ACC112 (cell line): ENCODE measurements around the gene RXRA.

Source experiments
- H2AFZ ChIP-seq: fragments of 200-600 bp; sonication (generic); one replicate; pipeline ENCODE4 v1.6.0; 2017; ENCODE audit warnings: antibody characterized with exemption, low read length; ENCODE audit not compliant: unreplicated experiment
- H3K27ac ChIP-seq: fragments of 200-600 bp; sonication (generic); 2 replicates; pipeline ENCODE4 v1.5.1; 2014; ENCODE audit warnings: low read depth, mild to moderate bottlenecking, antibody characterized with exemption, low read length, moderate library complexity
- H3K27me3 ChIP-seq: fragments of 200-600 bp; sonication (generic); 2 replicates; pipeline ENCODE4 v1.6.1; 2014; ENCODE audit warnings: mild to moderate bottlenecking, antibody characterized with exemption, low read length, moderate library complexity, mixed read lengths; ENCODE audit not compliant: insufficient read depth
- H3K36me3 ChIP-seq: fragments of 200-600 bp; sonication (generic); 2 replicates; pipeline ENCODE4 v1.6.1; 2016; ENCODE audit warnings: mild to moderate bottlenecking, antibody characterized with exemption, low read length, moderate library complexity, mixed read lengths; ENCODE audit not compliant: insufficient read depth
- H3K4me1 ChIP-seq: fragments of 200-600 bp; sonication (generic); one replicate; pipeline ENCODE4 v1.6.1; 2016; ENCODE audit warnings: low read length, mixed read lengths; ENCODE audit not compliant: insufficient read depth, unreplicated experiment, control insufficient read depth
- H3K4me3 ChIP-seq: fragments of 200-600 bp; sonication (generic); 2 replicates; pipeline ENCODE4 v1.5.1; 2014; ENCODE audit warnings: mild to moderate bottlenecking, low read depth, low read length
- H3K79me2 ChIP-seq: fragments of 200-600 bp; sonication (generic); one replicate; pipeline ENCODE4 v1.6.0; 2016; ENCODE audit warnings: low read length; ENCODE audit not compliant: control insufficient read depth, unreplicated experiment, insufficient read depth

RXRA gene

DNA sequence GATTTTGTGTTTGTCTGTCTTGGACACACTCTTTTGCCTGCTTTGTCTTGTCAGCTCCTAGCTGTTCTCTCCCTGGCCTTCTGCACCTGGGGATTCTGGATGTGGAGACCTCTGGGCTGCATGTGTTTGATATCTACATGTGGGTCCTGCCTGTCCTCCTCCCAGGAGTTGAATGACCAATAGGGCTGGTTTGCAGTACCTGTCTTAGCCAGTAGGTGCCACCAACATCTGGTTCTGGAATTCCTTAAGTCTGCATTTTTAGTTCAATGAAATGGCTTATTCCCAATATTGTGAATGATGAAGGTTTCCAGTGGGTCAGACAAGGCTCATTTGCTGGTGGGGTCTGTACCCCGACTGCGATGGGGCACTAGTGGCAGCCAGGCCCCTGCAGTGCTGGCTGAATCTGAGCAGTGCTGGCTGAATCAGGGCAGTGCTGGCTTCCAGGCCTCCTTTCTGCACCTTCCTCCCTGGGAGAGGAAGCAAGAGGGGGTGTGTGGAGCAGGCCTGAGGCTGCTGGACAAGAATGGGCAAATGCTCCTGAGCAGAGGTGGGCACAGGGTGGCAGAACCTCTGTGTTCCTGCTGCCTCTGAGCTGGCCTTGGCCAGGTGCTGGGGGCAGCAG lies 73.3 kb downstream of the RXRA start:
- H3K36me3 ChIP-seq = peaks cover 8% of the 10 kb centered on the region; the same call in 1 of the 2 replicates
- peaks cover 38% of the 10 kb centered on the region for H3K79me2 ChIP-seq
- H3K4me1 ChIP-seq = peaks cover 34% of the 10 kb centered on the region

DNA sequence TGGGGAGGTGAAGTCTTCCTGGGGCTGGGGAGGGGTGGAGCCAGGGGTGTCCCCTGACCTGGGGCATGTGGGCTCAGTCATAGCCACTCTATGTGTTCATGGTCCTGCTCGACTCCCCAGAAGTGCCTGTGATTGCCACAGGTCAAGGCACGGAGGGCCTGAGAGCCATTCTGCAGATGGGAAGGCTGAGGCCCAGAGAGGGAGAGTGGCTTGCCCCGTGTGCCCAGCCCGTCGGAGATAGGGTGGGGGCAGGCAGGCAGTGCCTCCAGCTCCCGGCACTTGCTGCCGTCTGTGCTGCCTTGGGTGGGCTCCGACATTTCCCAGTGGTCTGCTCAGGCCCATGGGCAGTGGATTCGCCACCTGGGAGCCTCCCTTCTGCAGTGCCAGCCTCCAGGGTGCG lies 74.0 kb downstream of the RXRA start:
- Histone ChIP-seq H2AFZ (no peak overlapping the region), H3K27ac (no peak overlapping the region), H3K4me1 (peaks cover 39% of the 10 kb centered on the region), H3K4me3 (no peak overlapping the region), H3K79me2 (peaks cover 30% of the 10 kb centered on the region), H3K36me3 (peaks cover 8% of the 10 kb centered on the region; the same call in 1 of the 2 replicates), H3K27me3 (no peaks in the 10 kb centered on the region)

More for the DNA sequence above, 73.3 kb downstream of the RXRA start:
- Histone ChIP-seq H3K4me3 (no peak overlapping the region), H2AFZ (no peak overlapping the region), H3K27me3 (no peaks in the 10 kb centered on the region), H3K27ac (no peak overlapping the region)

DNA sequence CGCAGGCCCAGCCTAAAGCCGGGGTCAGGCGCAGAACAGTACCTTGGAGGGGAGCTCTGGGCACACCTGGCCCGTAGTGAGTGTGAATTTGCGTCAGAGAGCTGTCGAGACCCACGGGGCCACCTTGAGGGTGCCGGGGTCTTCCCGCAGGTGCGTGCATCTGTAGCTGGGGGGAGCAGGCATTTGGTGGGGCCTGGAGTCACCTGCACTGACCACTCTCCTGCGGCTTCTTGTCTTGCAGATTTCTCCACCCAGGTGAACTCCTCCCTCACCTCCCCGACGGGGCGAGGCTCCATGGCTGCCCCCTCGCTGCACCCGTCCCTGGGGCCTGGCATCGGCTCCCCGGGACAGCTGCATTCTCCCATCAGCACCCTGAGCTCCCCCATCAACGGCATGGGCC lies 75.1 kb downstream of the RXRA start:
- H3K79me2 ChIP-seq = peaks cover 19% of the 10 kb centered on the region
- peaks cover 43% of the 10 kb centered on the region for H3K4me1 ChIP-seq
- H2AFZ ChIP-seq = no peak overlapping the region
- peaks cover 8% of the 10 kb centered on the region; the same call in 1 of the 2 replicates for H3K36me3 ChIP-seq
- H3K27ac ChIP-seq = no peak overlapping the region
- H3K27me3 ChIP-seq = no peaks in the 10 kb centered on the region
- no peak overlapping the region for H3K4me3 ChIP-seq

DNA sequence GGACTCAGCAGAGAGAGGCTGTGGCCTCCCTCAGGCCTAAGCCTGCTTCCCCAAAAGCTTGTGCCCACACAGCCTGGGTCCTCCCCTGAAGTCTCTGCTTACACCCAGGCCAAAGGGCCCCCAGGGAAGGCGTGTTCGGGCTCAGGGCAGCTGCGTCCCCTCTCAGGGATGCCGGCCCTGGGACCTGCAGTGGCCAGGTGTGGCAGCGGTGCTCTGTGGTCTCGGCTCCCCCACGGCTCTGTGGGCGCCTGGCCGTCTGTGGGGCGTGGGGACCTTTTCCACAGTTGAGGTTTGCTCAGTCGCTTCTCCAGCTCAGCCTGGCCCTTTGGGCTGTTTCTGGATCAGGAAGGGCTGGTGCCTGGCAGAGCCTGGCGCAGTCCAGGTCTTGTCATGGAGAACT lies 75.9 kb downstream of the RXRA start:
- Histone ChIP-seq H3K4me3 (no peak overlapping the region), H3K27ac (no peak overlapping the region), H2AFZ (no peak overlapping the region), H3K36me3 (peaks cover 8% of the 10 kb centered on the region; the same call in 1 of the 2 replicates), H3K4me1 (peaks cover 42% of the 10 kb centered on the region), H3K79me2 (peaks cover 17% of the 10 kb centered on the region), H3K27me3 (no peaks in the 10 kb centered on the region)

DNA sequence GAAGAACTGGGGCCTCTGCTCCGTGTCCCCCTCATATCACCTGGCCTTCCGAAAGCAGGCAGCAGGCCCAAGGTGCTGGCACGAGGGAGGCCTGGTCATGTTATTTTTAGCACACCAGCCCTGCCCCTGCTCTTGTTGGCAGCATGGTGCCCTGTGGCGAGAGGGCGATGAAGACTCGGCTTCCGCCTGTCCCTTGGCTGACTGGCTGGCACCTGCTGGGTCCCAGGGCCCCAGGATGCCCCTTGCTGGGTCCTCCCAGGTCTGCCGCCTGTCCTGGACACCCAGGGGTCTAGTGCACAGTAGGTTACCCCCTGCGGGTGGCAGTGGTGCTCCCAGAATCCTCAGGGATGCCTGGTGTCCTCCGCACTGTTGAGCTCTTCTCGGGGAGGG lies 77.0 kb downstream of the RXRA start:
- Histone ChIP-seq H3K36me3 (peaks cover 8% of the 10 kb centered on the region; the same call in 1 of the 2 replicates), H3K27me3 (no peaks in the 10 kb centered on the region), H3K4me1 (peaks cover 49% of the 10 kb centered on the region), H3K27ac (peak overlapping the region; percentile 77), H3K79me2 (peaks cover 17% of the 10 kb centered on the region), H2AFZ (no peak overlapping the region), H3K4me3 (no peak overlapping the region)

DNA sequence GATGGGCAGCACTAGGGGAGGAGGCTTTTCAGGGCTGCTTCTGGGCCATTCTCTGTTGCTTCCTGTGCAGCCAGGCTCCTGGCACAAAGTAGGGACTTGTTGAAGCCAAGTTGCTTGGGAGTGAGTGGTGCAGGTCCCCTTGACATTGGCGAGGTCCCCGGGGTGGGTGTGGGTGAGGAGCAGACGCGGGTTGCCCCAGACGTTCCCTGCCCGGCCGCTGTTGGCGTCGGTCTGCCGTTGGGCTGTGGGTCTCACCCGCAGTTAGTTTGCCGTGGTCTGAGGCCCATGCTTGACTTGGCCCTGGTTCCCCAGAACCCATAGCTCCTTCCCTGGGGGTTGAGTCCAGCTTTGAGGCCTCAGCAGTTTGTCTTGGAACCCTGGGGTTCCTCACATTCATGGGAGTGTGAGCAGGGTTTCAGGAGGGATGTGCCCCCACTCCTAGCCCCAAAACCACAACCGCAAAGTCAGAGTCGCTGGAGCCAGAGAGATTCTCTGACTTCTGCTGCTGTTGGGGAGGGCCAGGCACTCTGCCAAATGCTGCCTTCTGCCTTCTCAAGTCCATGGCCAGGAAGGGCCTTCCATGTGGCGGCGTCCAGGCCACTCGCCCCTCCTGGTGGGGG lies 77.5 kb downstream of the RXRA start:
- peaks cover 15% of the 10 kb centered on the region for H3K79me2 ChIP-seq
- peaks cover 6% of the 10 kb centered on the region; the same call in 1 of the 2 replicates for H3K36me3 ChIP-seq
- peaks cover 49% of the 10 kb centered on the region for H3K4me1 ChIP-seq
- H3K27ac ChIP-seq = peak overlapping the region; percentile 77
- no peak overlapping the region for H3K4me3 ChIP-seq
- no peaks in the 10 kb centered on the region for H3K27me3 ChIP-seq
- H2AFZ ChIP-seq = no peak overlapping the region

DNA sequence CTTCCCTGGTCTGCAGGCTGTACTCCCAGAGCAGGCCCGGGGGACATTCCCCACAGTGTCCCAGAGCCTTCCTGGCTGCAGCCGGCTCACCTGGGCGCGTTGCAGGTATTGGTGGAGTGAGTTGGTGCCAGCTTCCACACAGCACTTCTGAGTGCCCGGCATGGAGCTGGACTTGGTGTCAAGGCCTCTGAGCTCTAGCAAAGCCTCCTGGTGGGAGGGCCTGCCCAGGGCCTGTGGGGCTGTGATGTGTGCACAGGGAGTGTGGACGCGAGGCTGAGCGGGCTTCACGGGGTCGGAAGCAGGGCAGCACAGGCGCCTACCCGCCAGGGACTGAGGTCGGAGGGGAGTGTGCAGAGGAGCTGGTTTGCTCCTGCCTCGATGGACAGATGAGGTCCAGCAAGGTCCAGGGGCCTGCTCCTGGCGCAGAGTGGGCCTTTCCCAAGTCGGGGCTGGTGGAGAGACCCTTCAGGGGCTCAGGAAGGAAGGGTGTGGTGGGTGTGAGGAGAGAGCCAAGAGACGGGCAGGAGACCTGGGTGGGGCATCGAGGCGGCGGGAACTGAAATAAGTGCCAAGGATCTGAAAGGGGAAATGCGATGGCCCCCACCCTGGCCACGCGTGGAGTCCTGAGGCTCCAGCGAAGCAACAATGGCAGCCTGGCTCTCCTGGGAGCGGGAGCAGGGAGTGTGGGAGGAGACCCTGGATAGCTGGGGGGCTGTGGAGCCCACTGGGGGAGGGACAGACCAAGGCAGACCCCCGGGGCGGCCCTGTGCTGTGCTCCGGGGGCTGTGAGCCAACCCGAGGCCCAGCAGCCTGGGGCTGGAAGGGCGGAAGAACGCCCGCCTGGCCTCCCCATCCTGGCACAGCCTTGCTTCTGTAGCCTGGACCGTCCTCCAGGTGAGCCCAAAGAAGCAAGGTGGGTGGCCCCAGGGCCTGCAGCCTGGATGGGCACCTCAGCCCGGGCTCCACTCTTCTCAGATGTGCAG lies 78.4 kb downstream of the RXRA start:
- H3K79me2 ChIP-seq = peaks cover 8% of the 10 kb centered on the region
- H3K4me1 ChIP-seq = peaks cover 49% of the 10 kb centered on the region
- H2AFZ ChIP-seq = no peak overlapping the region
- no peaks in the 10 kb centered on the region for H3K27me3 ChIP-seq
- peak overlapping the region; percentile 77 for H3K27ac ChIP-seq
- H3K36me3 ChIP-seq = no peaks in the 10 kb centered on the region
- no peak overlapping the region for H3K4me3 ChIP-seq

DNA sequence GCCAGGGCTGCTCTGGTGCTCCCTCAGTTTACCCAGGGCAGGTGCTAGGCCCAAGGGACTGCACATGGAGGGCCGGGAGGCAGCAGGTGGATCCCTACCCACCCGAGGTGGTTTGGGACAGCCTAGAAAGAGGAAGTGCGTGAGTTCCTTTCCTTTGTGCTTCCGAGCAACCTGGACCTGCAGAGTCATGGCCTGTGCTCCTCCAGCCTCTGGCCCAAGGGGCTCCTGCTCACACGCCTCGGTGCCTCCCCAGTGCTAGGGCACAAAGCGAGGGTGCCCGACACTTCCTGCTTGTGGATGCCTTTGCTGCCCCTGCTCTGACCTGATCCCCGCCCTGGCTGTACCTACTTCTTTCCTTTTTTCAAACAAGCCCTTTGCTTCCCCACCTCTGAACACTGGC lies 79.3 kb downstream of the RXRA start:
- Histone ChIP-seq H3K4me1 (peaks cover 49% of the 10 kb centered on the region), H3K79me2 (no peaks in the 10 kb centered on the region), H3K27ac (peak overlapping the region; percentile 81; the same call in 1 of the 2 replicates)

DNA sequence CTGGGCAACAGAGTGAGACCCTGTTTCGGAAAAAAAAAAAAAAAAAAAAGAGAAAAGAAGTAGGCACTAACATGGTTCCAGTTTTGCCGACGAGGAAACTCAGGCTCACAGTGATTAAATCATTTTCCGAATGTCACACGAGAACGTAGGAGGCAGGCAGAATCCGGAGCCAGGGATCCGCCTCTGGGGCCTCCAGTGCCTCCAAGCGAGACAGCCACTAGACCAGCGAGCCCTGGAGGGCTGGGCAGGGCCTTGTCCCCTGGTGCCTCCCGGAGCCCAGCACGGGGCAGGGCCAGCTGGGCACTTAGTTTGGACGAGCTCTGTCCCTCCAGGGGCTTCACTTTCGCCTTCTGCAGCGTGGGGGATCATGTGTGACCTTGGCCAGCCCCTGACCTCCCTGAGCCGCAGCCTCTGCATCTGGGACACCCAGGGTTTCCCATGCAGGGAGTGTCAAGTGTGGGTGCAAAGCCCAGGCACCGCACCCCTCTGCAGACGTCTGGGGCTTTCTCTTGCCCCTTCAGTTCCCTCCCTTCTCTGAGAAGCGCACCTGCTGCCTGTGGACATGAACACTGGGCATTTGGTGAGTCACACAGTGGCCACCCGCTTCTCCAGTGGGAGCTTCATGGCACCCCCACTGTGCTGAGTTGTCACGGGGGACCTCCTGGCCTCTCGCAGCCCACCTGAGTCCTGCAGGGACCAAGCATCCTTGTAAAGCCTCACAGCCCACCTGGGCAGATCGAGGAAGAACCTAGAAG lies 80.3 kb downstream of the RXRA start:
- peak overlapping the region; percentile 81 for H3K27ac ChIP-seq
- H3K4me3 ChIP-seq = peak overlapping the region; percentile 61
- peaks cover 52% of the 10 kb centered on the region for H3K4me1 ChIP-seq
- no peaks in the 10 kb centered on the region for H3K79me2 ChIP-seq
- no peak overlapping the region for H2AFZ ChIP-seq
- H3K36me3 ChIP-seq = no peaks in the 10 kb centered on the region; the same call in 1 of the 2 replicates
- no peaks in the 10 kb centered on the region for H3K27me3 ChIP-seq

More for the DNA sequence above, 79.3 kb downstream of the RXRA start:
- Histone ChIP-seq H2AFZ (no peak overlapping the region), H3K27me3 (no peaks in the 10 kb centered on the region), H3K36me3 (no peaks in the 10 kb centered on the region), H3K4me3 (no peak overlapping the region)
